ENCODE results near the gene VSTM4. TPM values are rescaled to one million over a fixed set of nuclear protein-coding genes. Genes with fewer than 3 reads are reported as not detected.
A peak's percentile ranks its signal among the peaks of the same experiment; 100 is the strongest.

VSTM4 gene
- polyA plus RNA-seq, 4 donors: 0.81 to 7.2 (median 2.4) TPM; not detected in 1

GRCh38 chr10:48981310-48981907 is 133.9 kb downstream of the VSTM4 start:
- WGBS, 3 donors: 24 to 37% (median 34%) methylated on average over 12 of the region's 12 CpGs
- FAIRE-seq (no peak), DNase-seq (peak; percentile 40 to 61)
- Histone ChIP-seq H3K4me1 (ENCODE audit: control insufficient read depth in 3 of 3, insufficient read depth in 2 of 3, low read depth in 1 of 3, low read length in 2 of 3) (no peaks in the 10 kb centered on the region), H3K36me3 (ENCODE audit: control insufficient read depth in 3 of 3, insufficient read depth in 2 of 3, low read depth in 1 of 3, low read length in 3 of 3) (no peaks in the 10 kb centered on the region), H3K27ac (ENCODE audit: low read depth in 1 of 3, low read length in 2 of 3) (no peak overlapping the region), H3K9me3 (ENCODE audit: control insufficient read depth in 2 of 2, insufficient read depth in 1 of 2, low read depth in 1 of 2, low read length in 1 of 2) (no peaks in the 10 kb centered on the region), H3K4me3 (ENCODE audit: low read depth in 1 of 3, low read length in 3 of 3) (no peak overlapping the region), H3K27me3 (ENCODE audit: control insufficient read depth in 3 of 3, insufficient read depth in 3 of 3, low read length in 3 of 3) (no peaks in the 10 kb centered on the region)

- whole genome bisulfite sequencing, 3 donors: 73 to 85% (median 75%) methylated on average over 4 to 5 of the region's 5 CpGs
- DNase-seq (no peak), FAIRE-seq (no peak)
- no peak overlapping the region for H3K4me3 ChIP-seq (ENCODE audit: low read depth in 1 of 3, low read length in 3 of 3)
- no peaks in the 10 kb centered on the region for H3K4me1 ChIP-seq (ENCODE audit: control insufficient read depth in 3 of 3, insufficient read depth in 2 of 3, low read depth in 1 of 3, low read length in 2 of 3)
- H3K27ac ChIP-seq (ENCODE audit: low read depth in 1 of 3, low read length in 2 of 3): no peak overlapping the region
- no peaks in the 10 kb centered on the region for H3K36me3 ChIP-seq (ENCODE audit: control insufficient read depth in 3 of 3, insufficient read depth in 2 of 3, low read depth in 1 of 3, low read length in 3 of 3)
- H3K27me3 ChIP-seq (ENCODE audit: control insufficient read depth in 3 of 3, insufficient read depth in 3 of 3, low read length in 3 of 3): no peaks in the 10 kb centered on the region
- no peaks in the 10 kb centered on the region for H3K9me3 ChIP-seq (ENCODE audit: control insufficient read depth in 2 of 2, insufficient read depth in 1 of 2, low read depth in 1 of 2, low read length in 1 of 2)
Observed at GRCh38 chr10:48978318-48978717, 137.0 kb downstream of the VSTM4 start.

DNA sequence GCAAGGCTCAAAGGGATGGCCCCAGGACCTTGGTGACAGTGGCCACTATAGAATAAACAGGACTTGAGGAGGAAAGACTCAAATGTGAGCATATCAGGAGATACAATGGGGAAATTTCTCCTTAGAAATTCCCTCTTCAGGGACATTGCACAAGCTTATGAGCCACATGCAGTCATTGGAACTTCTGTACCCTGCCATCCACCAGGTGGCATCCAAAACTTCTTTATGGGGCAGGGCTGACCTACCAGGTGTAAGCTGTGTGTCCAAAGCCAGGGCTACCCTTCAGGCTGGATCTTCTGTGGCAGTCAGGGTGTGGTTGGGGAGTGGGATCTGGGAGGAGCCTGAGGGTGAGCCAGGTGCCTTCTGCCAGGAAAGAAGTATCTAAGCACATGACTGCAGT is 139.1 kb downstream of the VSTM4 start:
- no peaks in the 10 kb centered on the region for H3K36me3 ChIP-seq (ENCODE audit: control insufficient read depth in 3 of 3, insufficient read depth in 2 of 3, low read depth in 1 of 3, low read length in 3 of 3)
- H3K4me3 ChIP-seq (ENCODE audit: low read depth in 1 of 3, low read length in 3 of 3): no peak overlapping the region
- DNase-seq: peak; percentile 14 to 41
- no peaks in the 10 kb centered on the region for H3K4me1 ChIP-seq (ENCODE audit: control insufficient read depth in 3 of 3, insufficient read depth in 2 of 3, low read depth in 1 of 3, low read length in 2 of 3)
- FAIRE-seq: no peak
- no peaks in the 10 kb centered on the region for H3K27me3 ChIP-seq (ENCODE audit: control insufficient read depth in 3 of 3, insufficient read depth in 3 of 3, low read length in 3 of 3)
- H3K27ac ChIP-seq (ENCODE audit: low read depth in 1 of 3, low read length in 2 of 3): no peak overlapping the region
- no peaks in the 10 kb centered on the region for H3K9me3 ChIP-seq (ENCODE audit: control insufficient read depth in 2 of 2, insufficient read depth in 1 of 2, low read depth in 1 of 2, low read length in 1 of 2)

DNA sequence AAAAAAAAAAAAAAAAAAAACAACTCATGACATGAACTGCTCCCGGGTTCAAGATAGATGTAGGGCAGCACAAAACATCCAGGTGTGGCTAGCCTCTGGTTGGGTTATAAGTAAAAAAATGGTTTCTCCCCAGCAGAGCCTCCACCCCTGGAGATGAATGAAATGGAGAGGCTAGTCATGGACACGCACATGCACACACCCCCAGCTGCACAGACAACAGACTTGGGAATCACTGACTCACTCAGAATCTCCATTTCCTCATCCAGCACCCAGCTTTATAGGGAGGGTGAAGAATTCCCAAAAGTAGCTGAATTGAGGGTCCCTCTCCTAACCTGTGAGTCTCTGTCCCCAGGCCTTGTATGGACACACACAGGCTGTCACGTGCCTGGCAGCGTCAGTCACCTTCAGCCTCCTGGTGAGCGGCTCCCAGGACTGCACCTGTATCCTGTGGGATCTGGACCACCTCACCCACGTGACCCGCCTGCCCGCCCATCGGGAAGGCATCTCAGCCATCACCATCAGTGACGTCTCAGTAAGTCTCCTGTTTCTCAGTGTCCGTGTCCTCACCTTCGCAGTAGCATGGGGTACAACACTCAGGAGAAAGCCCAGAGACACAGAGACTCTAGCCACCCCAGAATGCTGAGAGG is 140.7 kb downstream of the VSTM4 start:
- Histone ChIP-seq H3K36me3 (ENCODE audit: control insufficient read depth in 3 of 3, insufficient read depth in 2 of 3, low read depth in 1 of 3, low read length in 3 of 3) (no peaks in the 10 kb centered on the region), H3K4me1 (ENCODE audit: control insufficient read depth in 3 of 3, insufficient read depth in 2 of 3, low read depth in 1 of 3, low read length in 2 of 3) (no peaks in the 10 kb centered on the region), H3K27me3 (ENCODE audit: control insufficient read depth in 3 of 3, insufficient read depth in 3 of 3, low read length in 3 of 3) (no peaks in the 10 kb centered on the region), H3K4me3 (ENCODE audit: low read depth in 1 of 3, low read length in 3 of 3) (no peak overlapping the region), H3K27ac (ENCODE audit: low read depth in 1 of 3, low read length in 2 of 3) (no peak overlapping the region), H3K9me3 (ENCODE audit: control insufficient read depth in 2 of 2, insufficient read depth in 1 of 2, low read depth in 1 of 2, low read length in 1 of 2) (no peaks in the 10 kb centered on the region)
- DNase-seq (no peak), FAIRE-seq (no peak)
- 83 to 92% (median 84%) methylated on average over 12 of the region's 12 CpGs for WGBS, 3 donors

GRCh38 chr10:48973065-48973464 is 142.3 kb downstream of the VSTM4 start:
- no peaks in the 10 kb centered on the region for H3K36me3 ChIP-seq (ENCODE audit: control insufficient read depth in 3 of 3, insufficient read depth in 2 of 3, low read depth in 1 of 3, low read length in 3 of 3)
- 72 to 88% (median 83%) methylated on average over 5 of the region's 5 CpGs for WGBS, 3 donors
- no peaks in the 10 kb centered on the region for H3K27me3 ChIP-seq (ENCODE audit: control insufficient read depth in 3 of 3, insufficient read depth in 3 of 3, low read length in 3 of 3)
- no peak overlapping the region for H3K27ac ChIP-seq (ENCODE audit: low read depth in 1 of 3, low read length in 2 of 3)
- DNase-seq (no peak), FAIRE-seq (no peak)
- H3K4me3 ChIP-seq (ENCODE audit: low read depth in 1 of 3, low read length in 3 of 3): no peak overlapping the region
- no peaks in the 10 kb centered on the region for H3K9me3 ChIP-seq (ENCODE audit: control insufficient read depth in 2 of 2, insufficient read depth in 1 of 2, low read depth in 1 of 2, low read length in 1 of 2)
- no peaks in the 10 kb centered on the region for H3K4me1 ChIP-seq (ENCODE audit: control insufficient read depth in 3 of 3, insufficient read depth in 2 of 3, low read depth in 1 of 3, low read length in 2 of 3)

GRCh38 chr10:48970654-48971053 is 144.7 kb downstream of the VSTM4 start:
- Histone ChIP-seq H3K4me1 (ENCODE audit: control insufficient read depth in 3 of 3, insufficient read depth in 2 of 3, low read depth in 1 of 3, low read length in 2 of 3) (no peaks in the 10 kb centered on the region), H3K27ac (ENCODE audit: low read depth in 1 of 3, low read length in 2 of 3) (no peak overlapping the region), H3K27me3 (ENCODE audit: control insufficient read depth in 3 of 3, insufficient read depth in 3 of 3, low read length in 3 of 3) (no peaks in the 10 kb centered on the region), H3K4me3 (ENCODE audit: low read depth in 1 of 3, low read length in 3 of 3) (no peak overlapping the region), H3K9me3 (ENCODE audit: control insufficient read depth in 2 of 2, insufficient read depth in 1 of 2, low read depth in 1 of 2, low read length in 1 of 2) (no peaks in the 10 kb centered on the region), H3K36me3 (ENCODE audit: control insufficient read depth in 3 of 3, insufficient read depth in 2 of 3, low read depth in 1 of 3, low read length in 3 of 3) (no peaks in the 10 kb centered on the region)
- 84 to 88% (median 86%) methylated on average over 4 of the region's 4 CpGs for WGBS, 3 donors
- DNase-seq (no peak), FAIRE-seq (no peak)

DNA sequence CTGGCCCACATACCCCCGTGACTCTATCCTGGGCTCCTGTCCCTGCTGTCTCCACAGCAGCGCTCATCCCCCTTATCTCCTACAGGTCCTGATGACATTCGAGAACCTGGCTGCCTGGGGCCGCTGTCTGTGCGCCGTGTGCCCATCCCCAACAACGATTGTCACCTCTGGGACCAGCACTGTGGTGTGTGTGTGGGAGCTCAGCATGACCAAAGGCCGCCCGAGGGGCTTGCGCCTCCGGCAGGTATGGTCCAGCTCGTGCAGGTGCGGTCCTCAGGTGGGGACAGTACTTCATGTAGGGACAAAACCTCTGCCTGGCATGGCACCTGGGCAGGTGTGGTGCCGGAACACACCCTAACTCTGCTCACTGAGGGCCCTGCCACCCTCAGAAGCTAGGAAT is 145.3 kb downstream of the VSTM4 start:
- DNase-seq: no peak
- 90 to 92% (median 91%) methylated on average over 14 of the region's 14 CpGs for WGBS, 3 donors
- H3K4me3 ChIP-seq (ENCODE audit: low read depth in 1 of 3, low read length in 3 of 3): no peak overlapping the region
- no peaks in the 10 kb centered on the region for H3K36me3 ChIP-seq (ENCODE audit: control insufficient read depth in 3 of 3, insufficient read depth in 2 of 3, low read depth in 1 of 3, low read length in 3 of 3)
- no peaks in the 10 kb centered on the region for H3K9me3 ChIP-seq (ENCODE audit: control insufficient read depth in 2 of 2, insufficient read depth in 1 of 2, low read depth in 1 of 2, low read length in 1 of 2)
- no peaks in the 10 kb centered on the region for H3K4me1 ChIP-seq (ENCODE audit: control insufficient read depth in 3 of 3, insufficient read depth in 2 of 3, low read depth in 1 of 3, low read length in 2 of 3)
- H3K27ac ChIP-seq (ENCODE audit: low read depth in 1 of 3, low read length in 2 of 3): no peak overlapping the region
- H3K27me3 ChIP-seq (ENCODE audit: control insufficient read depth in 3 of 3, insufficient read depth in 3 of 3, low read length in 3 of 3): no peaks in the 10 kb centered on the region
- no peak for FAIRE-seq

DNA sequence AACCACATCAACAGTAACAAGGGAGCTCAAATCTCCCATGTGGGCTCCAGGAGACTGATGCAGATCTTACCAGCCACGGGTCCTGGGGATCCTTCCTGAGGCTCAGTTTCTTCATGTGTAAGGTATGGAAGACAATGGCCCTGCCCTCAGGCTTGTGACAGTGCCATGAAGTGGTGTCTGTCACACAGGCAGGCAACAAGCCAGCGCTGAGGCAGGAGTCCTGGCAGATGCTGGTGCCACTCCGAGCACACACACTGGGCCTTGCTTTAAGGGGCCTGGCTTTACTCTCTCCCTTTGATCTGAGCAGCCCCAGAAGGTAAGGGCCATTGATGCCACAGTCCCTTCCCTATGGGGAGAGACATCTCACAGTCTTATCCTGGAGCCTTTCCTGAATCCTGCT is 147.3 kb downstream of the VSTM4 start:
- no peak for FAIRE-seq
- 77 to 89% (median 79%) methylated on average over 3 of the region's 3 CpGs for WGBS, 3 donors

GRCh38 chr10:48965460-48965859 is 149.9 kb downstream of the VSTM4 start:
- Histone ChIP-seq H3K36me3 (ENCODE audit: control insufficient read depth in 3 of 3, insufficient read depth in 2 of 3, low read depth in 1 of 3, low read length in 3 of 3) (no peaks in the 10 kb centered on the region), H3K27me3 (ENCODE audit: control insufficient read depth in 3 of 3, insufficient read depth in 3 of 3, low read length in 3 of 3) (no peaks in the 10 kb centered on the region), H3K27ac (ENCODE audit: low read depth in 1 of 3, low read length in 2 of 3) (no peak overlapping the region), H3K9me3 (ENCODE audit: control insufficient read depth in 2 of 2, insufficient read depth in 1 of 2, low read depth in 1 of 2, low read length in 1 of 2) (no peaks in the 10 kb centered on the region), H3K4me3 (ENCODE audit: low read depth in 1 of 3, low read length in 3 of 3) (no peak overlapping the region), H3K4me1 (ENCODE audit: control insufficient read depth in 3 of 3, insufficient read depth in 2 of 3, low read depth in 1 of 3, low read length in 2 of 3) (no peaks in the 10 kb centered on the region)
- WGBS, 3 donors: 90 to 92% (median 90%) methylated on average over 4 of the region's 4 CpGs
- DNase-seq (no peak), FAIRE-seq (no peak)

More for the DNA sequence above, 147.3 kb downstream of the VSTM4 start:
- Histone ChIP-seq H3K4me3 (ENCODE audit: low read depth in 1 of 3, low read length in 3 of 3) (no peak overlapping the region), H3K4me1 (ENCODE audit: control insufficient read depth in 3 of 3, insufficient read depth in 2 of 3, low read depth in 1 of 3, low read length in 2 of 3) (no peaks in the 10 kb centered on the region), H3K9me3 (ENCODE audit: control insufficient read depth in 2 of 2, insufficient read depth in 1 of 2, low read depth in 1 of 2, low read length in 1 of 2) (no peaks in the 10 kb centered on the region), H3K36me3 (ENCODE audit: control insufficient read depth in 3 of 3, insufficient read depth in 2 of 3, low read depth in 1 of 3, low read length in 3 of 3) (no peaks in the 10 kb centered on the region), H3K27me3 (ENCODE audit: control insufficient read depth in 3 of 3, insufficient read depth in 3 of 3, low read length in 3 of 3) (no peaks in the 10 kb centered on the region), H3K27ac (ENCODE audit: low read depth in 1 of 3, low read length in 2 of 3) (no peak overlapping the region)
- DNase-seq: no peak
